ENCODE data around the gene SHB.
A peak's percentile ranks its signal among the peaks of the same experiment; 100 is the strongest.

GRCh38 chr9:38096238-38096805 lies 27.3 kb upstream of the SHB start:
- TF ChIP-seq, protein P1, sequence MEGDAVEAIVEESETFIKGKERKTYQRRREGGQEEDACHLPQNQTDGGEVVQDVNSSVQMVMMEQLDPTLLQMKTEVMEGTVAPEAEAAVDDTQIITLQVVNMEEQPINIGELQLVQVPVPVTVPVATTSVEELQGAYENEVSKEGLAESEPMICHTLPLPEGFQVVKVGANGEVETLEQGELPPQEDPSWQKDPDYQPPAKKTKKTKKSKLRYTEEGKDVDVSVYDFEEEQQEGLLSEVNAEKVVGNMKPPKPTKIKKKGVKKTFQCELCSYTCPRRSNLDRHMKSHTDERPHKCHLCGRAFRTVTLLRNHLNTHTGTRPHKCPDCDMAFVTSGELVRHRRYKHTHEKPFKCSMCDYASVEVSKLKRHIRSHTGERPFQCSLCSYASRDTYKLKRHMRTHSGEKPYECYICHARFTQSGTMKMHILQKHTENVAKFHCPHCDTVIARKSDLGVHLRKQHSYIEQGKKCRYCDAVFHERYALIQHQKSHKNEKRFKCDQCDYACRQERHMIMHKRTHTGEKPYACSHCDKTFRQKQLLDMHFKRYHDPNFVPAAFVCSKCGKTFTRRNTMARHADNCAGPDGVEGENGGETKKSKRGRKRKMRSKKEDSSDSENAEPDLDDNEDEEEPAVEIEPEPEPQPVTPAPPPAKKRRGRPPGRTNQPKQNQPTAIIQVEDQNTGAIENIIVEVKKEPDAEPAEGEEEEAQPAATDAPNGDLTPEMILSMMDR (IDR thresholded peaks at IDR 0.05): no peak
- TF ChIP-seq POLR2AphosphoS5 (IDR thresholded peaks at IDR 0.05) (peak in 2 of 3 donors; percentile 33 to 95), POLR2A (IDR thresholded peaks at IDR 0.05) (no peak), EP300 (IDR thresholded peaks at IDR 0.05) (no peak)
